ENCODE measurements around the gene FGD2.

The FGD2 gene

DNA sequence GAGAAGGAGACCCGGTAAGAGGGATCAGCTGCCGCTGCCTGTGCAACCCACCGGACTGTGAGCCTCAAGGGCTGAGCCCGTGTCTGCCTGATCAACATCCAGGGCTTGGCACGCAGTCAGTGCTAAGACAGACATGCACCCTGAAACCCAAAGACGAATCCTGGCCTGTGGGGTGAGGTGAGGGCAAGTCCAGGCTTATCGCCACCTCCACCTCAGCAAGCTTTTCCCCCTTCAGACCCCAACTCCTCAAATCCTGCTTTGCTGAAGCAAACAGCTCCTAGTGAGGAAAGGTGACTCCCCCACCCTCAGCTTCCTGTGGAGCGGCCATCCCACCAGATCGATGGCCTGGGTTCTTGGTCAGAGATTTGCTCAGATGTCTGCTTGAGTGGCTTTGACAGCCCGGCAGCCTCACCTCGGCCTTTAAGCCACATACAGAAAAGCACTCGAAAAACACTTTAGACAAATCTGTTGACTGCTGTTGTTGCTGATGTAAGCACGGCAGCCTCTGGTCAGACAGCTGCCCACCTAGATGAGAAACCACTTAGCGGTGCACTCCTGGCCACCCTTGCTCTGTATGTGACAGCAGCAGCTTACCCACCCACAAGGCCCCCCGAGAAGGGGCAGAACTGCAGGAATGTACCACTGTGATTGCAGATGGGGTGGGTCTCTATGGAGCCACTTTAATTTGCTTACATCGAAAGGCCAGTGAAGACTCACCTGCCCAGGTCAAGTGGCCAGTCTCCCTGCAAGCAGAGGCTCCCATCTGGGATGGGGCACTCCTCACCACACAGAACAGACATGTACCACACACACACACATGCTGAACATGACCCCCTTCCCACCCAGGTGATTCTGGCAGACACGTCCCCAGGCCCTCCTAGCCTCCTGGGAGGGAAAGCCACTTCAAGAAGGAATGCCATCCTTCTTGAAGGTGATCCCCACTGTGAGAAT, 34.3 kb upstream of the FGD2 start:
- Histone ChIP-seq H3K27me3 (ENCODE audit: control insufficient read depth, low read length) (no peaks in the 10 kb centered on the region), H3K9me3 (ENCODE audit: control insufficient read depth, insufficient read depth, low read length) (no peaks in the 10 kb centered on the region), H3K79me2 (ENCODE audit: control insufficient read depth, low read length) (no peaks in the 10 kb centered on the region), H3K36me3 (ENCODE audit: control insufficient read depth, low read length) (peaks cover 89% of the 10 kb centered on the region), H3F3A (ENCODE audit: control insufficient read depth, insufficient read depth) (no peaks in the 10 kb centered on the region), H3K9me2 (replicated peaks; ENCODE audit: control insufficient read depth, low read length) (no peaks in the 10 kb centered on the region), H3K4me2 (ENCODE audit: low read length) (no peak overlapping the region), H3K4me1 (ENCODE audit: control insufficient read depth, low read length) (no peaks in the 10 kb centered on the region), H3K27ac (ENCODE audit: low read depth, low read length) (no peak overlapping the region), H4K20me1 (ENCODE audit: control insufficient read depth, insufficient read depth, low read depth, low read length) (no peaks in the 10 kb centered on the region), H3K4me3 (ENCODE audit: low read length) (no peak overlapping the region)
- no peak for TF ChIP-seq EZH2phosphoT487 (IDR thresholded peaks at IDR 0.05; ENCODE audit: borderline replicate concordance, low read length)
- TF ChIP-seq, protein P1, sequence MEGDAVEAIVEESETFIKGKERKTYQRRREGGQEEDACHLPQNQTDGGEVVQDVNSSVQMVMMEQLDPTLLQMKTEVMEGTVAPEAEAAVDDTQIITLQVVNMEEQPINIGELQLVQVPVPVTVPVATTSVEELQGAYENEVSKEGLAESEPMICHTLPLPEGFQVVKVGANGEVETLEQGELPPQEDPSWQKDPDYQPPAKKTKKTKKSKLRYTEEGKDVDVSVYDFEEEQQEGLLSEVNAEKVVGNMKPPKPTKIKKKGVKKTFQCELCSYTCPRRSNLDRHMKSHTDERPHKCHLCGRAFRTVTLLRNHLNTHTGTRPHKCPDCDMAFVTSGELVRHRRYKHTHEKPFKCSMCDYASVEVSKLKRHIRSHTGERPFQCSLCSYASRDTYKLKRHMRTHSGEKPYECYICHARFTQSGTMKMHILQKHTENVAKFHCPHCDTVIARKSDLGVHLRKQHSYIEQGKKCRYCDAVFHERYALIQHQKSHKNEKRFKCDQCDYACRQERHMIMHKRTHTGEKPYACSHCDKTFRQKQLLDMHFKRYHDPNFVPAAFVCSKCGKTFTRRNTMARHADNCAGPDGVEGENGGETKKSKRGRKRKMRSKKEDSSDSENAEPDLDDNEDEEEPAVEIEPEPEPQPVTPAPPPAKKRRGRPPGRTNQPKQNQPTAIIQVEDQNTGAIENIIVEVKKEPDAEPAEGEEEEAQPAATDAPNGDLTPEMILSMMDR (IDR thresholded peaks at IDR 0.05; ENCODE audit: low read depth, low read length, poor library complexity, severe bottlenecking): no peak

DNA sequence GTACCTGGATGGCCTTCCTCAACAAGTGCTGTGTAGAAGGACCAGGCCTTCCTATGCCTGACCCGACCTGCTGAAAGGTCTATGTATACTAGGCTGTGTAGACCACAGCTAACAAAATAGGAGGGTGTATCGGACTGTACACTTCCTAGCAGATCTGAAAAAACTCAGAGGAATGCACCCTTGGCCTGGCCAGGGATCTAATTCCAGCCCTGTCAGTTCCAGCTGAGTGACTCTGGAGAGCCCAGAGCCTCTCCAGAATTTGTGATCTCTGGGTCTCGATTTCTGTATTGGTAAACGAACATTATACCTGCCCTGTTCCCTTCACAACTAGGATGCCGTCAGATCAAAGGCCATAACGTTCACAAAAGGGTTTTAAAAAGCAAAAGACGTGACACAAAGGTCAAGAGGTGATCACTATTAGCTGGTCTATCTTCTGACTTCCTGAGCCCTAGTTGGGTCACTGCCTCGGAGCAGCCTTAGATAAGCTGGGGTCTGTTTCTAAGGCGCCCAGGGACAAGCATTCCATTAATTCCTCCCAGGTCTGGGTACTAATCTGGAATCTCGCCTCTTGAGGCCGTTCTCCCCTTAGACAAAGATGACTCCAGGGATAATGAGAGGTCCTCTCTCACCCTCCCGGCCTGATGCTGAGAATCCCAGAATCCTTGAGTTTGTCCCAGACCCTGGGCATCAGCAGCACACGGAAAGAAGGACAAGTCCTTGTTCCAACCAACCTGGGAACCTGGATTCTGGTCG, 33.4 kb upstream of the FGD2 start:
- peaks cover 98% of the 10 kb centered on the region for H3K36me3 ChIP-seq (ENCODE audit: control insufficient read depth, low read length)
- H3K4me1 ChIP-seq (ENCODE audit: control insufficient read depth, low read length): no peaks in the 10 kb centered on the region

DNA sequence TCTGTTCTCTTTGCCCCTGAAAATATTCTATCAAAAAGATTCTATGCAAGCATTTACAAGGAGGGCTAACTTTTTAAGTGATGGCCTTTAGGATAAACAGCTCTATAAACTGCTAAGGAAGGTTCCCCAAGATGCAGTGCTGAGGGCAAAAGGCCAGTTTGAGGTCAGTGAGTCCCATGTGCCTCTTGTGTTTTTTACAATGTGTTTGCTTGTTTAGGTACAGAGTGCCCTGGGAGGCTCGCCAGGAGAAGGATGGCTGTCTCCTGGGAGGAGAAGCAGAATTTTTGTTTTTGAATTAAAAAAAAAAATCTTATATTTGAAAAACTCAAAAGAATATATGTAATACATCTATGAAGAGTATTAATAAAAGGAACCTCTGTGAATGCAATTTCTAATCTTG, 32.3 kb upstream of the FGD2 start:
- H3K4me2 ChIP-seq (ENCODE audit: low read length): no peak overlapping the region
- TF ChIP-seq, protein P1 (IDR thresholded peaks at IDR 0.05; ENCODE audit: low read depth, low read length, poor library complexity, severe bottlenecking): no peak
- TF ChIP-seq EZH2phosphoT487 (IDR thresholded peaks at IDR 0.05; ENCODE audit: borderline replicate concordance, low read length): no peak

More for the DNA sequence above, 33.4 kb upstream of the FGD2 start:
- no peaks in the 10 kb centered on the region for H3K9me3 ChIP-seq (ENCODE audit: control insufficient read depth, insufficient read depth, low read length)
- no peak overlapping the region for H3K4me2 ChIP-seq (ENCODE audit: low read length)
- H3K4me3 ChIP-seq (ENCODE audit: low read length): no peak overlapping the region
- no peaks in the 10 kb centered on the region for H3K9me2 ChIP-seq (replicated peaks; ENCODE audit: control insufficient read depth, low read length)
- H4K20me1 ChIP-seq (ENCODE audit: control insufficient read depth, insufficient read depth, low read depth, low read length): no peaks in the 10 kb centered on the region
- no peaks in the 10 kb centered on the region for H3F3A ChIP-seq (ENCODE audit: control insufficient read depth, insufficient read depth)
- H3K79me2 ChIP-seq (ENCODE audit: control insufficient read depth, low read length): no peaks in the 10 kb centered on the region
- H3K27me3 ChIP-seq (ENCODE audit: control insufficient read depth, low read length): no peaks in the 10 kb centered on the region
- no peak overlapping the region for H3K27ac ChIP-seq (ENCODE audit: low read depth, low read length)
- TF ChIP-seq EZH2phosphoT487 (IDR thresholded peaks at IDR 0.05; ENCODE audit: borderline replicate concordance, low read length): no peak

More for the DNA sequence above, 32.3 kb upstream of the FGD2 start:
- H3K27me3 ChIP-seq (ENCODE audit: control insufficient read depth, low read length): no peaks in the 10 kb centered on the region
- H4K20me1 ChIP-seq (ENCODE audit: control insufficient read depth, insufficient read depth, low read depth, low read length): no peaks in the 10 kb centered on the region
- H3K4me1 ChIP-seq (ENCODE audit: control insufficient read depth, low read length): no peaks in the 10 kb centered on the region
- no peak overlapping the region for H3K4me3 ChIP-seq (ENCODE audit: low read length)
- no peaks in the 10 kb centered on the region for H3K9me3 ChIP-seq (ENCODE audit: control insufficient read depth, insufficient read depth, low read length)
- H3K27ac ChIP-seq (ENCODE audit: low read depth, low read length): no peak overlapping the region
- H3K36me3 ChIP-seq (ENCODE audit: control insufficient read depth, low read length): peaks cover 98% of the 10 kb centered on the region
- H3K79me2 ChIP-seq (ENCODE audit: control insufficient read depth, low read length): no peaks in the 10 kb centered on the region
- no peaks in the 10 kb centered on the region for H3F3A ChIP-seq (ENCODE audit: control insufficient read depth, insufficient read depth)
- no peaks in the 10 kb centered on the region for H3K9me2 ChIP-seq (replicated peaks; ENCODE audit: control insufficient read depth, low read length)
